DOHH2 (cell line): Measurements from ENCODE around the gene IER5.
A peak's percentile ranks its signal among the peaks of the same experiment; 100 is the strongest.

Source experiments
- H3F3A ChIP-seq: fragments of 200-600 bp; sonication (generic), shearing (Covaris generic); 2 replicates; pipeline ENCODE4 v1.6.0; 2016; ENCODE audit warnings: antibody characterized with exemption, mild to moderate bottlenecking; ENCODE audit not compliant: control insufficient read depth, insufficient read depth
- H3K27ac ChIP-seq: fragments of 200-600 bp; sonication (generic); 2 replicates; pipeline ENCODE4 v1.5.1; 2014; ENCODE audit warnings: low read depth, mild to moderate bottlenecking, low read length, moderate library complexity
- H3K27me3 ChIP-seq: fragments of 200-600 bp; sonication (generic); 2 replicates; pipeline ENCODE4 v1.6.1; 2014; ENCODE audit warnings: mild to moderate bottlenecking, low read length, mixed read lengths; ENCODE audit not compliant: control insufficient read depth
- H3K36me3 ChIP-seq: fragments of 200-600 bp; sonication (generic); 2 replicates; pipeline ENCODE4 v1.6.1; 2014; ENCODE audit warnings: mild to moderate bottlenecking, low read length, moderate library complexity, mixed read lengths; ENCODE audit not compliant: control insufficient read depth
- H3K4me1 ChIP-seq: fragments of 200-600 bp; sonication (generic); 2 replicates; pipeline ENCODE4 v1.6.1; 2014; ENCODE audit warnings: mild to moderate bottlenecking, low read length, mixed read lengths; ENCODE audit not compliant: control insufficient read depth
- H3K4me2 ChIP-seq: fragments of 200-600 bp; sonication (generic); 2 replicates; pipeline ENCODE4 v1.6.0; 2014; ENCODE audit warnings: mild to moderate bottlenecking, low read length, moderate library complexity
- H3K4me3 ChIP-seq: fragments of 200-600 bp; sonication (generic); 2 replicates; pipeline ENCODE4 v1.5.1; 2014; ENCODE audit warnings: mild to moderate bottlenecking, low read length, mixed read lengths
- H3K79me2 ChIP-seq: fragments of 200-600 bp; sonication (generic); 2 replicates; pipeline ENCODE4 v1.6.1; 2014; ENCODE audit warnings: mild to moderate bottlenecking, low read length, mixed read lengths; ENCODE audit not compliant: control insufficient read depth
- H3K9me2 ChIP-seq: fragments of 200-600 bp; sonication (generic); replicated peaks from 2 replicates; pipeline ENCODE4 v1.6.1; 2014; ENCODE audit warnings: mild to moderate bottlenecking, low read length, mixed read lengths; ENCODE audit not compliant: control insufficient read depth
- H3K9me3 ChIP-seq: fragments of 200-600 bp; sonication (generic); 2 replicates; pipeline ENCODE4 v1.6.1; 2014; ENCODE audit warnings: antibody characterized with exemption, low read length, mixed read lengths; ENCODE audit not compliant: control insufficient read depth, insufficient read depth
- H4K20me1 ChIP-seq: fragments of 200-600 bp; sonication (generic); 2 replicates; pipeline ENCODE4 v1.6.0; 2014; ENCODE audit warnings: low read depth, mild to moderate bottlenecking, antibody characterized with exemption, low read length, moderate library complexity; ENCODE audit not compliant: control insufficient read depth, insufficient read depth
- EZH2phosphoT487 ChIP-seq: fragments of 200-600 bp; sonication (generic); IDR thresholded peaks from 2 replicates; pipeline ENCODE4 v1.6.1; 2017; ENCODE audit warnings: borderline replicate concordance, mild to moderate bottlenecking, antibody characterized with exemption, low read length, moderate library complexity, mixed read lengths
- TF ChIP-seq, protein P1 (sequence below): fragments of 200-600 bp; sonication (generic); IDR thresholded peaks from one replicate; pipeline ENCODE4 v1.5.1; 2014; ENCODE audit warnings: antibody characterized with exemption, mild to moderate bottlenecking, low read depth, low read length; ENCODE audit not compliant: poor library complexity, severe bottlenecking

The IER5 gene

DNA sequence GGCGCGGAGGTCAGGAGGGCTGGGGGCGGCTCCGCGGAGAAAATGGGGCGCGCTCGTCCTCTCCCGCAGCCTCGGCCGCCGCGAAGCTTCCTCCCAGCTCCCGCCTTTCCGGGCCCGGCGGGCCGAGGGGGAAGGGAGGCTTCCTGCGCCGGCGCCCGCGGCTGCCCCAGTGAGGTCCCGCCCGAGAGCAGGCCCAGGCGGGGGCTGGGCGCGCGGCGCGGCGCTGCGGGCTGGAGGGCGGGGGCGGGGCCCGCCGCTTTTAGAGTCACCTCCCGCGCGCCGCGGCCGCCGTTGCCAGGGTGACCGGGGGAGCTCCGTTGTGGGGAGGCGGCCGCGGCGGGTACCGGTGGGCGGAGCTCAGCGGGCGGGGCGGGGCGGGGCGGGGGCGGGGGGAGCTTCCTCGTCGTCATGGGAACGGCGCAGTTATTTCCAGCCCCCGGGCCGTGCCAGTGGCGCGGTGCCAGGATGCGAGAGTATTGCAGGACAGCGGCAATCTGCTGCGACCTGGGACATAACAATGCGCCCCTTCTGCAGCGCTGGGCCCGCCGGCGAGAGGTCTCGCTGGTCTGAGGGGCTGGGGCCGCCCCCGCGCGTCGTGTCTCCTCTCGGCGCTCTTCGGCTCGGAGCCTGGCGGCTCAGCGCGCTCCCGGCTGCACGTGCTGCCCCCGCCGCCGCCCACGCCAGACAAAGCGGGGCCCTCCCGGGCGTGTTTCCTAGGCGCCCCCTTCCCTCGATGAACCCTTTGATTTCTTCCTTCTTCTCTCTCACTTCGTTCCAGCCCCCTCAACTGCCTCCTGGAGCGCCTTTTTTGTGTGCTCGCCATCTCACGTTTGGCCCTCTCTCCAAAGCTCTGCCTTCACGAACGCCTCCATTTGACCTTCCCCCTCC lies 16.9 kb downstream of the IER5 start:
- Histone ChIP-seq H4K20me1 (no peaks in the 10 kb centered on the region), H3K27ac (peak overlapping the region; percentile 11; the same call in 1 of the 2 replicates), H3K36me3 (no peaks in the 10 kb centered on the region), H3K4me3 (peak overlapping the region; percentile 78), H3K79me2 (no peaks in the 10 kb centered on the region), H3K9me2 (no peaks in the 10 kb centered on the region), H3F3A (no peaks in the 10 kb centered on the region), H3K27me3 (peaks cover 49% of the 10 kb centered on the region), H3K4me1 (peaks cover 28% of the 10 kb centered on the region), H3K4me2 (peak overlapping the region; percentile 97), H3K9me3 (no peaks in the 10 kb centered on the region)
- TF ChIP-seq, protein P1, sequence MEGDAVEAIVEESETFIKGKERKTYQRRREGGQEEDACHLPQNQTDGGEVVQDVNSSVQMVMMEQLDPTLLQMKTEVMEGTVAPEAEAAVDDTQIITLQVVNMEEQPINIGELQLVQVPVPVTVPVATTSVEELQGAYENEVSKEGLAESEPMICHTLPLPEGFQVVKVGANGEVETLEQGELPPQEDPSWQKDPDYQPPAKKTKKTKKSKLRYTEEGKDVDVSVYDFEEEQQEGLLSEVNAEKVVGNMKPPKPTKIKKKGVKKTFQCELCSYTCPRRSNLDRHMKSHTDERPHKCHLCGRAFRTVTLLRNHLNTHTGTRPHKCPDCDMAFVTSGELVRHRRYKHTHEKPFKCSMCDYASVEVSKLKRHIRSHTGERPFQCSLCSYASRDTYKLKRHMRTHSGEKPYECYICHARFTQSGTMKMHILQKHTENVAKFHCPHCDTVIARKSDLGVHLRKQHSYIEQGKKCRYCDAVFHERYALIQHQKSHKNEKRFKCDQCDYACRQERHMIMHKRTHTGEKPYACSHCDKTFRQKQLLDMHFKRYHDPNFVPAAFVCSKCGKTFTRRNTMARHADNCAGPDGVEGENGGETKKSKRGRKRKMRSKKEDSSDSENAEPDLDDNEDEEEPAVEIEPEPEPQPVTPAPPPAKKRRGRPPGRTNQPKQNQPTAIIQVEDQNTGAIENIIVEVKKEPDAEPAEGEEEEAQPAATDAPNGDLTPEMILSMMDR = no peak
- peak; percentile 31; the same call in 1 of the 2 replicates for TF ChIP-seq EZH2phosphoT487

GRCh38 chr1:181106022-181106312 lies 17.5 kb downstream of the IER5 start:
- H3K4me1 ChIP-seq = peaks cover 27% of the 10 kb centered on the region
- no peaks in the 10 kb centered on the region for H3K79me2 ChIP-seq
- no peaks in the 10 kb centered on the region for H4K20me1 ChIP-seq
- no peak for TF ChIP-seq EZH2phosphoT487
- TF ChIP-seq, protein P1 = no peak
- no peaks in the 10 kb centered on the region for H3K9me2 ChIP-seq
- peak overlapping the region; percentile 70 for H3K4me3 ChIP-seq
- H3F3A ChIP-seq = no peaks in the 10 kb centered on the region
- peak overlapping the region; percentile 76 for H3K4me2 ChIP-seq
- no peaks in the 10 kb centered on the region for H3K9me3 ChIP-seq
- peaks cover 55% of the 10 kb centered on the region for H3K27me3 ChIP-seq
- H3K36me3 ChIP-seq = no peaks in the 10 kb centered on the region
- H3K27ac ChIP-seq = no peak overlapping the region

DNA sequence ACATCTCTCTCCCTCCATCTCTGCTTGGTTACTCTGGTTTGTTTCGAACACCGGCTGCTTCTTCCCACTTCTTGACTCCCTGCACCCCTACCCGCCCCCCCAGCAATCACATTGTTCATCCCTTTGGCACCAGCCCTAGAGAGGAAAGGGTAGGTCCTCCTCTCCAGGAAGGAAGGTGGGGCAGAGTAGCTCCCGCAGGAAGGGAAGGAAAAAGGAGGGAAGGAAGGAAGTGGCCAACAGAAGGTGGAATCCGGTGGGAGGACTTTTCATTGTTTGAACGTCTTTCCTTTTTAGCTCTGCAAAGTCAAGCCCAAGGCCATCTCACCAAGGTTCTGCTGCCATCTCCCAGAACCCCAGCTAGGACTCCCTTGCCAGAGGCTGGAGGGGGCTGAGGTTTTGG lies 18.0 kb downstream of the IER5 start:
- Histone ChIP-seq H3K79me2 (no peaks in the 10 kb centered on the region), H3K36me3 (no peaks in the 10 kb centered on the region), H4K20me1 (no peaks in the 10 kb centered on the region), H3K9me3 (no peaks in the 10 kb centered on the region), H3K9me2 (no peaks in the 10 kb centered on the region), H3F3A (no peaks in the 10 kb centered on the region), H3K4me3 (no peak overlapping the region), H3K27ac (no peak overlapping the region), H3K4me2 (no peak overlapping the region), H3K4me1 (peaks cover 27% of the 10 kb centered on the region), H3K27me3 (peaks cover 58% of the 10 kb centered on the region)
- no peak for TF ChIP-seq EZH2phosphoT487
- TF ChIP-seq, protein P1 = no peak
